ENCODE data around the gene KIRREL1. TPM values are rescaled to one million over a fixed set of nuclear protein-coding genes. Genes with fewer than 3 reads are reported as not detected.
A peak's percentile ranks its signal among the peaks of the same experiment; 100 is the strongest.

KIRREL1 gene
- total RNA-seq, 1 donor from 2014 or later, result 195 TPM

DNA sequence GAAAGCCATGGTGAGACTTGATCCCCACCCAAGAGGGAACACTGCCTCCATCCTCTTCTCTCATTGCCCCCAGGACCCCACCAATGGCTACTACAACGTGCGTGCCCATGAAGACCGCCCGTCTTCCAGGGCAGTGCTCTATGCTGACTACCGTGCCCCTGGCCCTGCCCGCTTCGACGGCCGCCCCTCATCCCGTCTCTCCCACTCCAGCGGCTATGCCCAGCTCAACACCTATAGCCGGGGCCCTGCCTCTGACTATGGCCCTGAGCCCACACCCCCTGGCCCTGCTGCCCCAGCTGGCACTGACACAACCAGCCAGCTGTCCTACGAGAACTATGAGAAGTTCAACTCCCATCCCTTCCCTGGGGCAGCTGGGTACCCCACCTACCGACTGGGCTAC is 101.1 kb downstream of the KIRREL1 start:
- Histone ChIP-seq H3K36me3 (ENCODE audit: insufficient read depth, low read length) (peaks cover 39% of the 10 kb centered on the region), H3K27me3 (ENCODE audit: insufficient read depth, low read length) (no peaks in the 10 kb centered on the region), H3K4me2 (ENCODE audit: low read length) (no peak overlapping the region), H4K20me1 (ENCODE audit: insufficient read depth, low read length) (peaks cover 22% of the 10 kb centered on the region), H3K9ac (ENCODE audit: low read length) (no peak overlapping the region), H3K27ac (ENCODE audit: low read depth, low read length) (no peak overlapping the region), H3K4me3 (ENCODE audit: insufficient read depth, low read depth, low read length) (no peak overlapping the region), H3K9me3 (ENCODE audit: insufficient read depth, low read depth, low read length) (no peaks in the 10 kb centered on the region), H2AFZ (ENCODE audit: low read depth, low read length) (no peak overlapping the region), H3K79me2 (ENCODE audit: insufficient read depth, low read length) (no peaks in the 10 kb centered on the region), H3K4me1 (ENCODE audit: insufficient read depth, low read length) (no peaks in the 10 kb centered on the region)
- TF ChIP-seq, protein P1, sequence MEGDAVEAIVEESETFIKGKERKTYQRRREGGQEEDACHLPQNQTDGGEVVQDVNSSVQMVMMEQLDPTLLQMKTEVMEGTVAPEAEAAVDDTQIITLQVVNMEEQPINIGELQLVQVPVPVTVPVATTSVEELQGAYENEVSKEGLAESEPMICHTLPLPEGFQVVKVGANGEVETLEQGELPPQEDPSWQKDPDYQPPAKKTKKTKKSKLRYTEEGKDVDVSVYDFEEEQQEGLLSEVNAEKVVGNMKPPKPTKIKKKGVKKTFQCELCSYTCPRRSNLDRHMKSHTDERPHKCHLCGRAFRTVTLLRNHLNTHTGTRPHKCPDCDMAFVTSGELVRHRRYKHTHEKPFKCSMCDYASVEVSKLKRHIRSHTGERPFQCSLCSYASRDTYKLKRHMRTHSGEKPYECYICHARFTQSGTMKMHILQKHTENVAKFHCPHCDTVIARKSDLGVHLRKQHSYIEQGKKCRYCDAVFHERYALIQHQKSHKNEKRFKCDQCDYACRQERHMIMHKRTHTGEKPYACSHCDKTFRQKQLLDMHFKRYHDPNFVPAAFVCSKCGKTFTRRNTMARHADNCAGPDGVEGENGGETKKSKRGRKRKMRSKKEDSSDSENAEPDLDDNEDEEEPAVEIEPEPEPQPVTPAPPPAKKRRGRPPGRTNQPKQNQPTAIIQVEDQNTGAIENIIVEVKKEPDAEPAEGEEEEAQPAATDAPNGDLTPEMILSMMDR (IDR thresholded peaks at IDR 0.05; ENCODE audit: insufficient read depth, low read depth, low read length), result no peak
- TF ChIP-seq EZH2 (IDR thresholded peaks at IDR 0.05; ENCODE audit: insufficient read depth, low read length), result no peak
- Mint-ChIP-seq H3K36me3 (ENCODE audit: low read depth, unreplicated experiment) (peaks cover 29% of the 10 kb centered on the region), H3K27me3 (ENCODE audit: low read depth, unreplicated experiment) (no peaks in the 10 kb centered on the region), H3K27ac (ENCODE audit: unreplicated experiment) (no peak overlapping the region), H3K4me3 (ENCODE audit: unreplicated experiment) (no peak overlapping the region), H3K9me3 (ENCODE audit: unreplicated experiment) (no peaks in the 10 kb centered on the region), H3K4me1 (ENCODE audit: low read depth, unreplicated experiment) (peaks cover 3% of the 10 kb centered on the region)
- no peak for FAIRE-seq
- no peak for DNase-seq (ENCODE audit: low read depth)

- Mint-ChIP-seq H3K4me1 (ENCODE audit: low read depth, unreplicated experiment) (peaks cover 13% of the 10 kb centered on the region), H3K27me3 (ENCODE audit: low read depth, unreplicated experiment) (no peaks in the 10 kb centered on the region), H3K36me3 (ENCODE audit: low read depth, unreplicated experiment) (peaks cover 24% of the 10 kb centered on the region), H3K4me3 (ENCODE audit: unreplicated experiment) (no peak overlapping the region), H3K27ac (ENCODE audit: unreplicated experiment) (peak overlapping the region; percentile 55), H3K9me3 (ENCODE audit: unreplicated experiment) (no peaks in the 10 kb centered on the region)
- no peak overlapping the region for H2AFZ ChIP-seq (ENCODE audit: low read depth, low read length)
- FAIRE-seq, result no peak
- no peaks in the 10 kb centered on the region for H3K4me1 ChIP-seq (ENCODE audit: insufficient read depth, low read length)
- H3K4me2 ChIP-seq (ENCODE audit: low read length), result no peak overlapping the region
- H3K9me3 ChIP-seq (ENCODE audit: insufficient read depth, low read depth, low read length), result no peaks in the 10 kb centered on the region
- H3K36me3 ChIP-seq (ENCODE audit: insufficient read depth, low read length), result peaks cover 27% of the 10 kb centered on the region
- H3K79me2 ChIP-seq (ENCODE audit: insufficient read depth, low read length), result no peaks in the 10 kb centered on the region
- H3K27ac ChIP-seq (ENCODE audit: low read depth, low read length), result no peak overlapping the region
- DNase-seq (ENCODE audit: low read depth), result no peak
- TF ChIP-seq EZH2 (IDR thresholded peaks at IDR 0.05; ENCODE audit: insufficient read depth, low read length), result no peak
- TF ChIP-seq, protein P1 (IDR thresholded peaks at IDR 0.05; ENCODE audit: insufficient read depth, low read depth, low read length), result peak; percentile 60
- H4K20me1 ChIP-seq (ENCODE audit: insufficient read depth, low read length), result peaks cover 24% of the 10 kb centered on the region
- no peak overlapping the region for H3K9ac ChIP-seq (ENCODE audit: low read length)
- no peak overlapping the region for H3K4me3 ChIP-seq (ENCODE audit: insufficient read depth, low read depth, low read length)
- no peaks in the 10 kb centered on the region for H3K27me3 ChIP-seq (ENCODE audit: insufficient read depth, low read length)
Observed at GRCh38 chr1:158095737-158096335, 102.4 kb downstream of the KIRREL1 start.

DNA sequence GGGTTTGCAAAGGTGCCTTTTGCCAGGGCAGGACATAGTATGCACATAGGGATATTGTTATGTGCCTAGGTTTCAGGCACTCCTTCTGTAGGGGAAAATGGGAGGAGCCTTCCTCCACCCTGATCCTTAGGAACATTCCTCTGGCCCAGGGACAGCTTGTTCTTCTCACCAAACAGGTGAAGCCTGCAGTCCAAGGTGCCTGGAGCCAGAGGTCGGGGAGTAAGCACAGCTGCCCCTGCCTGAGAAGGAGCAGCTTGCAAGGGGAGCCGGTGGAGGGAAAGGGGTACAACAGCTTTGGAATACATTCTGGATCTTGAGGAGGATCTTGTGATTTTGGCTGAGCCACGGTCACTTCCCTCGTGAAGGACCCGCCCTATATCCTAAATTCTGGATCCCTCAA is 104.8 kb downstream of the KIRREL1 start:
- peaks cover 9% of the 10 kb centered on the region for H3K36me3 ChIP-seq (ENCODE audit: insufficient read depth, low read length)
- H3K27me3 Mint-ChIP-seq (ENCODE audit: low read depth, unreplicated experiment), result no peaks in the 10 kb centered on the region

More for the DNA sequence above, 104.8 kb downstream of the KIRREL1 start:
- H3K36me3 Mint-ChIP-seq (ENCODE audit: low read depth, unreplicated experiment), result peaks cover 17% of the 10 kb centered on the region
- Histone ChIP-seq H4K20me1 (ENCODE audit: insufficient read depth, low read length) (peaks cover 17% of the 10 kb centered on the region), H3K9me3 (ENCODE audit: insufficient read depth, low read depth, low read length) (no peaks in the 10 kb centered on the region), H3K4me3 (ENCODE audit: insufficient read depth, low read depth, low read length) (no peak overlapping the region), H3K9ac (ENCODE audit: low read length) (no peak overlapping the region), H3K27ac (ENCODE audit: low read depth, low read length) (no peak overlapping the region), H3K4me2 (ENCODE audit: low read length) (no peak overlapping the region), H3K79me2 (ENCODE audit: insufficient read depth, low read length) (no peaks in the 10 kb centered on the region), H3K27me3 (ENCODE audit: insufficient read depth, low read length) (peaks cover 4% of the 10 kb centered on the region), H2AFZ (ENCODE audit: low read depth, low read length) (no peak overlapping the region), H3K4me1 (ENCODE audit: insufficient read depth, low read length) (peaks cover 10% of the 10 kb centered on the region)
- no peak overlapping the region for H3K27ac Mint-ChIP-seq (ENCODE audit: unreplicated experiment)
- no peak for DNase-seq (ENCODE audit: low read depth)
- no peaks in the 10 kb centered on the region for H3K9me3 Mint-ChIP-seq (ENCODE audit: unreplicated experiment)
- TF ChIP-seq, protein P1 (IDR thresholded peaks at IDR 0.05; ENCODE audit: insufficient read depth, low read depth, low read length), result no peak
- TF ChIP-seq EZH2 (IDR thresholded peaks at IDR 0.05; ENCODE audit: insufficient read depth, low read length), result no peak
- peaks cover 28% of the 10 kb centered on the region for H3K4me1 Mint-ChIP-seq (ENCODE audit: low read depth, unreplicated experiment)
- H3K4me3 Mint-ChIP-seq (ENCODE audit: unreplicated experiment), result no peak overlapping the region
- FAIRE-seq, result no peak
